Measurements from ENCODE around the gene PTPRG.

The PTPRG gene

GRCh38 chr3:61657689-61658088 lies 96.3 kb downstream of the PTPRG start:
- DNase-seq (ENCODE audit: low read depth), result no peak

GRCh38 chr3:61662861-61663260 lies 101.5 kb downstream of the PTPRG start:
- no peak for DNase-seq (ENCODE audit: low read depth)

DNA sequence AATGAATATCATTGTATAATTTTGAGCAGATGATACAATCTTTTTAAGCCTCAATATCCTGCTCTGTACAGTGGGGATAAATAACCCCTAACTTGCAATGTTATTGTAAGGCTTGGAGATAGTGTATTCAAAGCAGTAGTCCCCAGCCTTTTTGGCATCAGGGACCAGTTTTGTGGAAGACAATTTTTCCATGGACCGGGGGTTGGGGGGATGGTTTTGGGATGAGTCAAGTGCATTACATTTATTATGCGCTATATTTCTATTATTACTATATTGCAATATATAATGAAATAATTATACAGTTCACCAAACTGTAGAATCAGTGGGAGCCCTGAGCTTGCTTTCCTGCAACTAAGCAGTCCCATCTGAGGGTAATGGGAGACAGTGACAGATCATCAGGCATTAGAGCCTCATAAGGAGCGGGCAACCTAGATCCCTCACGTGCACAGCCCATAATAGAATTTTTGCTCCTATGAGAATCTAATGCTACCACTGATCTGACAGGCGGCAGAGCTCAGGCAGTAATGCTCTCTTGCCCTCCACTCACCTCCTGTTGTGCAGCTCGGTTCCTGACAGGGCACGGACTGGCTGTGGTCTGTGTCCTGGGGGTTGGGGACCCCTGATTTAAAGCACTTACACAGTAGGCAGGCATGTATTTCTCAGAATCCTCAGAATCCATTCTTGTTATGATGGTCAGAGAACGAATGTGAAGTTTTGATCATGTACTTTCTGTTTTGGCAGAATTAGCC lies 102.2 kb downstream of the PTPRG start:
- no peak for DNase-seq (ENCODE audit: low read depth)

DNA sequence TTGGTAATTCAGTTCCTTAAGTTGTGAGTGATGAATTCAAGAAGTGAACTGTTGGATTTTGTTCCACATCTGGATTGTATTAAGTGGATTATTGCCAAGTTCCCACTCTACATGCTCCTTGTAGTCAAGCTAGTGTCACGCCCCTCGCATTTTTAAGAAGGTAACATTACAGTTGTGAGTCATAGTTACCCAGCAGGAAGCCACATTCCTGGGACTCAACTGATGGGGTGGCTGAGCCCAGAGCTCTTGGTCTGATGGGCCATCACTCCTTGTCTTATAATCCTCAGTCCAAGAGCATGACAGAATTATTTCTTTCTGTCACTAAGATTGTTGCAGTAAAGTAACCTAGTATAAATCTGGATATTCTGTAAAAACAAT lies 102.7 kb downstream of the PTPRG start:
- no peak for DNase-seq (ENCODE audit: low read depth)

DNA sequence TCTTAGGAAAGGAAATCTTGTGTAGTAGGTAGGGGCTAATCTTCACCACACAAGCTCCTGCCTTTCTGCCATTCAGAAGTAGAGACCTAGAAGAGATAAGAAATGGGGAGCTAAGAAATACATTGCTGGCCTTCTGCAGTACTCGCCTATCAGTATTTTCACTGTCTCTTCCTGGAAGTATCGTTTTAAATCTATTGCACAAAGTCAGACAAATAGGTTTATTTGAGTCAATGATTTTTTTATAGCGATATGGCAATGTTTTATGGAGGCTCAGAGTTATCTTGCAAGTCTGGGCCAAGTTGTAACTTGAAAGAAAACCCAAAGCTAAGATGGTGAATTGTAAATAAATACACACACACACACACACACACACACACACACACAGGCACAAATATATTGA lies 103.8 kb downstream of the PTPRG start:
- DNase-seq (ENCODE audit: low read depth), result no peak

GRCh38 chr3:61665987-61666386 lies 104.6 kb downstream of the PTPRG start:
- DNase-seq (ENCODE audit: low read depth), result no peak

DNA sequence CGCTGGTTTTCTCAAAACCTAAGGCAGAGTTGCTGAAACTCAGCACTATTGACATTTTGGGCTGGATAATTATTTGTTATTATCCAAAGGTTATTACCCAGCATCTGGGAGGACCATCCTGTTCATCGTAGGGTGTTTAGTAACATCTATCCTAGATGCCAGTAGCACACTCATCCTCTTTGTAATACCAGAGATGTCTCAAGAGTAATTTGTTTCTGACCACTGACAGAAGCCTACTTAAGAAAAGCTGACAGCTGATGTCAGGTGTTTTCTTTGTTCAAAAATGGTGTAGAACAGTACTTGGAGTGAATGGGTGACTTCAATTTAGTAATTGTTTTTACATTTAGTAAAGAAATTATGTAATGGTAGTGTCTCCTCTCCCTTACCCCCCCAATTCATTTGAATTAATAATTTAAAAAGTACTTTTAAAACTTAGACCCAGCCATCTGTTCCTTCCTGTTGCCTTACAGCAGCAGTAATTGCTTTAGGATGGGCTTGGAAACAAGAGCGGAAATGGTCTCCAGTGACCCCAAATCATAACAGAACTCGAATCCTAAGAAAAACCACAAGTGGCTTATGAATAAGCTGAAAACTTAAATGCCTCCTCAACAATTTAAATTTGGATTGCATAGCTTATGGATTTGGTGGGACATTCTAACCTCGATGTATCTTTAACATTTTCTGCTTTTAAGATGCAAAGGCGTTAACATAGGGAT lies 105.4 kb downstream of the PTPRG start:
- DNase-seq (ENCODE audit: low read depth), result no peak

DNA sequence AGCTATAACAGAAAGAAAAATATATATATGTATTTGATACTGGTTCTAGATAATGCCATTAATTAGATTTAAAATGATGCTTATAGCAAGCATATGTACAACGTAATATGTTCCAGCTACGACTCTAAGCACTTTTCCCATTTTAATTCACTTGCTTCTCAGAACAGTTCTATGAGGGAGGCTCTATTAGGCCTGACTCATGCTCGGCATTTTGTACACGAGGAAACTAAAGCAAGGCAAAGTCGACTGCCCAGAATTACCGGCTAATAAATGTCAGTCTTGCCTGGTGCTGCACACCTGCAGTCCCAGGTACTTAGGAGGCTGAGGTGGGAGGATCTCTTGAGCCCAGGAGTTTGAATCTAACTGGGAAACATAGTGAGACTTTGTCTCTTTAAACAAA lies 106.0 kb downstream of the PTPRG start:
- DNase-seq (ENCODE audit: low read depth), result no peak

DNA sequence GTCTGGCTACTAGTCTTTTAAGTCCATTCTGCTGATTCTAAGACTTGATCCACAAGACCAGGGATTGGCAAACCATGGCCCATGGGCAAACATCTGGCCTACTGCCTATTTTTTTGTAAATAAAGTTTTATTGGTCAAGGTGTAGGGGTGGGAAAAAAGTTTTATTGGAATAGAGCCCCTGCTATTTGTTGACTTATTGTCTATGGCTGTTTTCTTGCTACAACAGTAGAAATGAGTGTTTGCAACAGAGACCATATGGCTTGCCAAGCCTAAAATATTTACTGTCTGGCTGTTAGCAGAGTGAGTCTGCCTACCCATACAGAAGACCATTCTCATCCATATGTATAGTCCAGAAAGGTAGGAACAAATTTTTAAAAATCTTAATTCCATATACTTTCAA lies 106.4 kb downstream of the PTPRG start:
- no peak for DNase-seq (ENCODE audit: low read depth)

GRCh38 chr3:61668317-61668864 lies 107.0 kb downstream of the PTPRG start:
- no peak for DNase-seq (ENCODE audit: low read depth)

GRCh38 chr3:61669203-61669602 lies 107.8 kb downstream of the PTPRG start:
- no peak for DNase-seq (ENCODE audit: low read depth)

DNA sequence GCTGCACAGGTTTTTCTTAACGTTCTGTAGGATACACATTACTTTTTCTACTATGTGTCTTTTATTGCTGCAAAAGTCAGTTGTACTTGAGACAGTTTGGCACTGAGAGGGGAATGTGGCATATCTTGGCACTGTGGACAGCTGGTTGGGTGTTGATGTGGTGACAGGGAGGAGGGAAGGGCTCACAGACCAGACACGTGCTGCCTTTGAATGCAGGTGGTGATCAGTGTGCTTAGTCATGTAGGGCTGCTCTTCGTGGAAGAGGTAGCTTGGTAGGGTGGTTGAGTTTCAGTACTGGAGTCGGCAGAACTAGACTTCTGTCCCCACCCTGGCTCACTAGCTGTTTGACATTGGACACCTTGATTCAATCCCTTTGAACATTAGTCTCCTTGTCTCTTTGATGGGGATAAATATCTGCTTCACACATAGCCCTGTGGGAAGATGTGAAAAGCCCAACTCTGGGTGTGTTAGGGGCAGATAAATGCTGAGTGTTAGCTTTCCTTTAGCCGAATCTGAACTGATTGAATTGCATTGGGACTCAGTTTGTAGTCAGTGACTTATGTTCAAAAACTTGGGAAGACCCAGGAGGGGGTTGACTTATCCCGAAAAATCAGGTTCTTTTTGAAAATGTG lies 108.4 kb downstream of the PTPRG start:
- DNase-seq (ENCODE audit: low read depth), result no peak

GRCh38 chr3:61673651-61674050 lies 112.3 kb downstream of the PTPRG start:
- no peak for DNase-seq (ENCODE audit: low read depth)

GRCh38 chr3:61674596-61674995 lies 113.2 kb downstream of the PTPRG start:
- no peak for DNase-seq (ENCODE audit: low read depth)

- DNase-seq (ENCODE audit: low read depth), result no peak
Measured at GRCh38 chr3:61679026-61679425, 117.7 kb downstream of the PTPRG start.

GRCh38 chr3:61680617-61681016 lies 119.2 kb downstream of the PTPRG start:
- DNase-seq (ENCODE audit: low read depth), result no peak

- DNase-seq (ENCODE audit: low read depth), result no peak
Measured at GRCh38 chr3:61681636-61682035, 120.3 kb downstream of the PTPRG start.

DNA sequence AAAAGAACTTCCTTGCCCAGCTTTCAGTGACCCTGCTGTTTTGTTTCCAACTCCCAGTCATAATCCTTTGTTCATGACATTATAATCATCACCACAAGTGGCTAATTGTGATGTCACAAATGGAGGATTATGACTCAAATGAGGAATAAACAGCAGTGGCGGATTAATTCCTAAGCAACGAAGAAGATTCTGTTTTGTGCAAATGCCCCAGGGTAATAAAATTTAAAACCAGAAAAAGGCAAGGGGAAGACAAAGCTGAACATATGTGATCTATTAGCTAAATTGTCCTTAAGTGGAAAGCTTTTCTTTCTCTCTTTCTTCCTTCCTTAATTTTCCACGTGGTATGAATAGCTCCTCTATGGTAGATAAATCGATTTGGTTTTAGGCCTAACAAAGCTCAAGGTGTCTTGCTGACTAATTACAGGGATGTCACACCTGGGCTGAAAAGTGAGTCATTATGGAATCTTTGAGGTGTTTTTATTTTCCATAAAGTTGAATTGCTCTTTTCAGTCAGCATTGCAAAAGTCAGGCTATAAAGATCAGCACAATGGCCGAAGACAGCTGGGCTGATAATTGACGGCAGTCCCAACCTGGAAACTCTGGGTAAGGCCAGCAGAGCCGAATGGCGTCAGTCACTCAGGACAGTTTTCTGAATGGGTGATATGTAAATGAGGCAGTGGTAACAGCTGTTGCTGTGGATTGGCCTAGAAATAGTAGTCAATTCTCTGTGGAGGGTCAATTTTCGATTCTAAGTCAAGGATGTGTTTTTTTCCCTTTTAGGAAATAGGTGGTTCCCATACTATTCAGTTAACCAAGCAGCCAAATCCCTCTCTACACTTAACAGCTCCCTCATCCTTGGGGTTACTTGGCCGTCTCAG lies 121.5 kb downstream of the PTPRG start:
- no peak for DNase-seq (ENCODE audit: low read depth)

GRCh38 chr3:61683549-61684236 lies 122.3 kb downstream of the PTPRG start:
- no peak for DNase-seq (ENCODE audit: low read depth)

GRCh38 chr3:61684386-61684785 lies 123.0 kb downstream of the PTPRG start:
- DNase-seq (ENCODE audit: low read depth), result no peak

DNA sequence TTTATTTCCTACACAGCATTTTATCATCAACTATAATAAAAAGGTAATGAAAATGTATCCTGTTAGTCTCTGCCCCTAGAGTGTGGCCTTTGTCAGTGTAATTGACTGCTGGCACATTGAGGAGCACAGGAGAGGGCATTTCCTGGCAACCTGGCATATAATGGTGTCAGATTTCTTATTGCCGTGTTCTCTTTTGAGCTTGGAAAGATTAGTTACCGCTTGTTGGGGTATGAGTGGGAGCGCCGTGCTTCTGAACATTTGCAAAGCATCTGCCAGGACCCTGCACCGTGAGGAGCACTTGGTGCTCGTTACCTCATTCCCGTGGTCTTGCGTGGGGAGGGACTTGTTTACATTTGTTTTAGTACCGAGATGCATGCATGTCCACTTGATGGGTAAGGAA lies 124.4 kb downstream of the PTPRG start:
- no peak for DNase-seq (ENCODE audit: low read depth)
